GM04503 (cell line): ENCODE measurements around the gene ACE2.
"Not testable (repeated sequence)": the region's sequence is repeated elsewhere in the genome, so short reads cannot be mapped to it uniquely, and the experiment has no call there.

Experiments
- DNase-seq: peaks from one replicate; pipeline ENCODE4 v3.0.0-alpha.2; 2012; ENCODE audit warnings: low read depth

Gene ACE2

GRCh38 chrX:15600745-15601144 is at the start of gene ACE2:
ACE2 (minus strand) TSS chrX:15600960; CDS start chrX:15600911, 49 bp downstream.
- no peak for DNase-seq

- not testable (repeated sequence) for DNase-seq
Measured at GRCh38 chrX:15647510-15647909, 46.8 kb upstream of the ACE2 start.

- no peak for DNase-seq
Measured at GRCh38 chrX:15646543-15646942, 45.8 kb upstream of the ACE2 start.

- no peak for DNase-seq
Measured at GRCh38 chrX:15646031-15646430, 45.3 kb upstream of the ACE2 start.

GRCh38 chrX:15645266-15645665 is 44.5 kb upstream of the ACE2 start:
- DNase-seq: no peak

- no peak for DNase-seq
Measured at GRCh38 chrX:15644560-15644872, 43.8 kb upstream of the ACE2 start.

- no peak for DNase-seq
Measured at GRCh38 chrX:15643786-15644559, 43.2 kb upstream of the ACE2 start.

- DNase-seq: no peak
Measured at GRCh38 chrX:15631637-15632036, 30.9 kb upstream of the ACE2 start.

GRCh38 chrX:15623054-15623453 is 22.3 kb upstream of the ACE2 start:
- DNase-seq: no peak

GRCh38 chrX:15619053-15619755 is 18.4 kb upstream of the ACE2 start:
- DNase-seq: no peak

GRCh38 chrX:15617111-15617510 is 16.4 kb upstream of the ACE2 start:
- DNase-seq: no peak

GRCh38 chrX:15616531-15616930 is 15.8 kb upstream of the ACE2 start:
- DNase-seq: no peak

- no peak for DNase-seq
Measured at GRCh38 chrX:15607067-15607466, 6.3 kb upstream of the ACE2 start.

GRCh38 chrX:15606136-15606535 is 5.4 kb upstream of the ACE2 start:
- no peak for DNase-seq

GRCh38 chrX:15605226-15605625 is 4.5 kb upstream of the ACE2 start:
- DNase-seq: no peak

GRCh38 chrX:15602761-15603160 is 2.0 kb upstream of the ACE2 start:
- DNase-seq: no peak

GRCh38 chrX:15601932-15602331 is 1.2 kb upstream of the ACE2 start:
- no peak for DNase-seq

- DNase-seq: no peak
Measured at GRCh38 chrX:15600049-15600448, 711 bp downstream of the ACE2 start.

GRCh38 chrX:15599461-15599860 is 1.3 kb downstream of the ACE2 start:
- DNase-seq: no peak

- DNase-seq: no peak
Measured at GRCh38 chrX:15598026-15598425, 2.7 kb downstream of the ACE2 start.

GRCh38 chrX:15594371-15594770 is 6.4 kb downstream of the ACE2 start:
- DNase-seq: no peak

GRCh38 chrX:15579778-15580747 is 20.7 kb downstream of the ACE2 start:
- DNase-seq: no peak

- no peak for DNase-seq
Measured at GRCh38 chrX:15576019-15576418, 24.7 kb downstream of the ACE2 start.
